IMR-90 (cell line): Measurements from ENCODE around the gene SLC25A51. TPM values are rescaled to one million over a fixed set of nuclear protein-coding genes. Genes with fewer than 3 reads are reported as not detected.
A peak's percentile ranks its signal among the peaks of the same experiment; 100 is the strongest.

Experiments used
- ATAC-seq: fragments of 200-7000 bp; cut with Tn5 transposase; 2 replicates; pipeline ENCODE4 v1.9.1; 2020; ENCODE audit warnings: low read depth, mild to moderate bottlenecking, moderate library complexity
- BruUV-seq: library from RNA; stranded (reverse); fragments of 400-500 nt; replicated peaks from 2 replicates; lab custom pipeline; 2021; lab: Mats Ljungman, UMichigan
- CTCF ChIA-PET: fragments of 300-600 bp; formaldehyde crosslinking; extraction: SDS; loops from one replicate; lab custom pipeline; 2021; ENCODE audit warnings: antibody characterized with exemption; lab: Yijun Ruan, JAX
- POLR2A ChIA-PET: fragments of 300-600 bp; sonication (Branson Sonifier 250); formaldehyde crosslinking; loops from one replicate; lab custom pipeline; 2022; ENCODE audit warnings: antibody characterized with exemption; ENCODE audit not compliant: unreplicated experiment; lab: Charles Lee
- DNase-seq: peaks from one replicate; pipeline ENCODE4 v3.0.0; 2013
- H2AFZ ChIP-seq: replicated peaks from 2 replicates; pipeline ENCODE3; 2013; ENCODE audit warnings: low read length, mild to moderate bottlenecking; ENCODE audit not compliant: poor library complexity
- H2AK5ac ChIP-seq: 2 replicates; pipeline ENCODE4 v1.6.1; 2013; ENCODE audit warnings: low read depth, low read length, inconsistent platforms
- H2AK9ac ChIP-seq: replicated peaks from 2 replicates; pipeline ENCODE3; 2013; ENCODE audit warnings: mild to moderate bottlenecking, low read depth, low read length, moderate library complexity; ENCODE audit not compliant: poor library complexity
- H2BK120ac ChIP-seq: 2 replicates; pipeline ENCODE4 v1.6.1; 2013; ENCODE audit warnings: low read depth, low read length, inconsistent platforms
- H2BK15ac ChIP-seq: 3 replicates; pipeline ENCODE4 v1.6.1; 2013; ENCODE audit warnings: low read depth, low read length, inconsistent platforms
- H2BK20ac ChIP-seq: 2 replicates; pipeline ENCODE4 v1.6.1; 2013; ENCODE audit warnings: low read depth, mild to moderate bottlenecking, inconsistent platforms, low read length, moderate library complexity
- H2BK5ac ChIP-seq: 2 replicates; pipeline ENCODE4 v1.6.1; 2013; ENCODE audit warnings: mild to moderate bottlenecking, low read depth, low read length, inconsistent platforms; ENCODE audit not compliant: poor library complexity, severe bottlenecking
- H3K14ac ChIP-seq: replicated peaks from 2 replicates; pipeline ENCODE4 v1.6.1; 2013; ENCODE audit warnings: low read depth, low read length, inconsistent platforms
- H3K18ac ChIP-seq: 2 replicates; pipeline ENCODE4 v1.6.1; 2013; ENCODE audit warnings: low read depth, low read length, control low read depth
- H3K23ac ChIP-seq: 2 replicates; pipeline ENCODE4 v1.6.1; 2013; ENCODE audit warnings: low read depth, low read length, inconsistent platforms
- H3K27ac ChIP-seq: 2 replicates; pipeline ENCODE4 v1.5.1; 2013; ENCODE audit warnings: mild to moderate bottlenecking, control low read depth, low read length; ENCODE audit not compliant: insufficient read depth
- H3K27me3 ChIP-seq: 2 replicates; pipeline ENCODE4 v1.6.1; 2013; ENCODE audit warnings: low read length; ENCODE audit not compliant: control insufficient read depth, insufficient read depth
- H3K36me3 ChIP-seq: 2 replicates; pipeline ENCODE4 v1.6.1; 2013; ENCODE audit warnings: low read length, mixed read lengths; ENCODE audit not compliant: control insufficient read depth, insufficient read depth
- H3K4ac ChIP-seq: 2 replicates; pipeline ENCODE4 v1.6.1; 2013; ENCODE audit warnings: low read depth, low read length, inconsistent platforms
- H3K4me1 ChIP-seq: 2 replicates; pipeline ENCODE4 v1.6.1; 2013; ENCODE audit warnings: low read length, mixed read lengths; ENCODE audit not compliant: control insufficient read depth, insufficient read depth
- H3K4me2 ChIP-seq: 2 replicates; pipeline ENCODE4 v1.6.1; 2013; ENCODE audit warnings: low read depth, mild to moderate bottlenecking, control low read depth, low read length, moderate library complexity
- H3K4me3 ChIP-seq: 2 replicates; pipeline ENCODE4 v1.5.1; 2013; ENCODE audit warnings: low read depth, mild to moderate bottlenecking, control low read depth, low read length, moderate library complexity; ENCODE audit not compliant: insufficient read depth
- H3K56ac ChIP-seq: 2 replicates; pipeline ENCODE4 v1.6.1; 2013; ENCODE audit warnings: low read length, inconsistent platforms; ENCODE audit not compliant: insufficient read depth; ENCODE audit errors: extremely low read depth
- H3K79me1 ChIP-seq, 2 experiments: 2 replicates each; pipeline ENCODE4 v1.6.1; 2013; ENCODE audit warnings: low read length in 2 of 2, inconsistent platforms in 1 of 2, low read depth in 1 of 2
- H3K9ac ChIP-seq: 2 replicates; pipeline ENCODE4 v1.6.1; 2013; ENCODE audit warnings: low read depth, low read length, control low read depth
- H3K9me1 ChIP-seq: 2 replicates; pipeline ENCODE4 v1.6.1; 2013; ENCODE audit warnings: low read length, inconsistent platforms; ENCODE audit not compliant: insufficient read depth
- H3K9me3 ChIP-seq: 2 replicates; pipeline ENCODE4 v1.6.1; 2013; ENCODE audit warnings: low read length; ENCODE audit not compliant: control insufficient read depth, insufficient read depth
- H4K20me1 ChIP-seq: 2 replicates; pipeline ENCODE4 v1.6.1; 2013; ENCODE audit warnings: low read length, inconsistent platforms; ENCODE audit not compliant: insufficient read depth
- H4K5ac ChIP-seq: 2 replicates; pipeline ENCODE4 v1.6.1; 2013; ENCODE audit warnings: mild to moderate bottlenecking, low read depth, low read length, control low read depth
- H4K8ac ChIP-seq, 2 experiments: 2 replicates each; pipeline ENCODE4 v1.6.1; 2013; ENCODE audit warnings: low read depth in 2 of 2, low read length in 2 of 2, control low read depth in 1 of 2, inconsistent platforms in 1 of 2
- H4K91ac ChIP-seq: 2 replicates; pipeline ENCODE4 v1.6.1; 2013; ENCODE audit warnings: low read depth, low read length, inconsistent platforms; ENCODE audit not compliant: insufficient read depth
- CEBPB ChIP-seq: IDR thresholded peaks from 2 replicates; pipeline ENCODE4 v1.6.1; 2012; ENCODE audit warnings: low read depth, low read length, improper control_type of control experiment
- FOS ChIP-seq: fragments of 150-350 bp; IDR thresholded peaks from 2 replicates; pipeline ENCODE4 v1.6.1; 2016; ENCODE audit warnings: low read depth, low read length
- MAZ ChIP-seq: IDR thresholded peaks from 2 replicates; pipeline ENCODE4 v1.6.1; 2012; ENCODE audit warnings: low read depth, mild to moderate bottlenecking, low read length, improper control_type of control experiment, moderate library complexity, borderline replicate concordance
- NFE2L2 ChIP-seq: fragments of 150-350 bp; IDR thresholded peaks from 2 replicates; pipeline ENCODE4 v1.6.1; 2016; ENCODE audit warnings: low read depth, mild to moderate bottlenecking, low read length
- RCOR1 ChIP-seq: IDR thresholded peaks from 2 replicates; pipeline ENCODE4 v1.6.1; 2012; ENCODE audit warnings: mild to moderate bottlenecking, low read length, improper control_type of control experiment; ENCODE audit not compliant: insufficient replicate concordance
- WGBS, 2 experiments: methylation state at CpG; one replicate each; pipeline versions ENCODE4 v1.1.5 to v1.1.7; 2013; ENCODE audit warnings: missing lambda C conversion rate in 2 of 2; ENCODE audit not compliant: insufficient read length in 1 of 2; ENCODE audit errors: extremely low coverage in 2 of 2; 5-methylcytosine and 5-hydroxymethylcytosine counted together
- dilution Hi-C: fragments of 300-500 bp; cut with HindIII; formaldehyde crosslinking; loops from one replicate; pipeline ENCODE4 v1.14.3; 2018; ENCODE audit warnings: low sequenced_read_pairs; ENCODE audit not compliant: unreplicated experiment
- in situ Hi-C: fragments of 300-500 bp; cut with MboI; formaldehyde crosslinking; loops from 3 replicates; pipeline ENCODE4 v1.14.3; 2019; ENCODE audit warnings: low sequenced_read_pairs, inconsistent platforms, mixed read lengths
- intact Hi-C: fragments of 100-400 bp; cut with micrococcal nuclease; formaldehyde crosslinking; loops from 2 replicates; pipeline ENCODE4 v1.10.0; 2022
- polyA plus RNA-seq, 3 experiments: library from polyadenylated mRNA; depleted of rRNA; stranded (reverse); fragments of >200 nt; gene quantifications; 2 replicates each; pipeline ENCODE4 v1.2.3, GENCODE V29; 2012; ENCODE audit warnings: low replicate concordance in 1 of 3
- total RNA-seq: library from RNA; depleted of rRNA; stranded (reverse); fragments of >200 nt; gene quantifications from 2 replicates; pipeline ENCODE4 v1.2.3, GENCODE V29; 2012

Gene SLC25A51
- total and polyA plus RNA-seq, 2 of the 4 experiments (the other 2 are of a cell fraction): 14.1 to 81.6 TPM

- H3K23ac ChIP-seq: peak overlapping the region; percentile 95; the same call in 1 of the 2 replicates
- peak overlapping the region; percentile 90 for H2AK9ac ChIP-seq
- H3K18ac ChIP-seq: peak overlapping the region; percentile 95
- peak overlapping the region; percentile 100 for H2BK5ac ChIP-seq
- H3K4me2 ChIP-seq: no peak overlapping the region
- peak overlapping the region; percentile 39; the same call in 1 of the 2 replicates for H3K56ac ChIP-seq
- ChIA-PET CTCF (no interaction called here), POLR2A (interaction anchor here (0.6 kb wide), 1 partner anchor 95 kb away, joined by 4 read pairs; no protein-coding TSS in a partner anchor)
- peaks cover 47% of the 10 kb centered on the region for H3K9me1 ChIP-seq
- peak overlapping the region; percentile 40 for H2AFZ ChIP-seq
- no peaks in the 10 kb centered on the region for H3K9me3 ChIP-seq
- peak; percentile 11; the same call in 1 of the 2 replicates for ATAC-seq
- dilution Hi-C loops (no loop called here), intact Hi-C loops (loop anchor here (1.0 to 5.0 kb wide), 3 partner anchors 43 to 115 kb away; partner anchors contain the start of gene SHB), in situ Hi-C loops (no loop called here)
- DNase-seq: peak; percentile 96
- BruUV-seq: no TSS peak
- peak overlapping the region; percentile 87 for H3K27ac ChIP-seq
- H4K91ac ChIP-seq: peak overlapping the region; percentile 99
- H3K4ac ChIP-seq: peak overlapping the region; percentile 98
- peak overlapping the region; percentile 94 for H4K5ac ChIP-seq
- H3K36me3 ChIP-seq: peaks cover 59% of the 10 kb centered on the region
- WGBS, 2 experiments: 62% methylated on average over 5 of the region's 6 CpGs; no CpG with 5 or more reads in 1 of the 2 experiments
- H4K8ac ChIP-seq: peak overlapping the region; percentile 95 to 97
- peaks cover 13% of the 10 kb centered on the region for H4K20me1 ChIP-seq
- TF ChIP-seq RCOR1: peak; percentile 32
- peak; percentile 90 for TF ChIP-seq FOS
- no peak for TF ChIP-seq CEBPB
- no peak for TF ChIP-seq NFE2L2
- 0 out of 2 replicates have a peak, but pooled peaks have one; percentile 16 for TF ChIP-seq MAZ
- H2AK5ac ChIP-seq: peak overlapping the region; percentile 100
- peak overlapping the region; percentile 92 for H3K14ac ChIP-seq
- H3K4me3 ChIP-seq: no peak overlapping the region
- H3K9ac ChIP-seq: no peak overlapping the region; the same call in 1 of the 2 replicates
- peaks cover 33 to 91% of the 10 kb centered on the region in 2 experiments; a peak in 3 of 4 replicates for H3K79me1 ChIP-seq
- H3K27me3 ChIP-seq: no peaks in the 10 kb centered on the region
- peaks cover 28% of the 10 kb centered on the region for H3K4me1 ChIP-seq
- peak overlapping the region; percentile 97; the same call in 2 of the 3 replicates for H2BK15ac ChIP-seq
- peak overlapping the region; percentile 98 for H2BK20ac ChIP-seq
- H2BK120ac ChIP-seq: peak overlapping the region; percentile 99
These were observed 48.8 kb upstream of the SLC25A51 start for GRCh38 chr9:37952731-37953130.
